Activated naive CD4-positive, alpha-beta T cell treated with anti-CD3 and anti-CD28 coated beads, Interleukin-2, amount 10 ng/mL, durations not matched to agents 7 days and 5 days (primary cell): ENCODE data around the gene ZNF214.

Source experiments
- CTCF ChIA-PET: fragments of 350-600 bp; sonication (Branson Sonifier 250); formaldehyde crosslinking; loops from one replicate; lab custom pipeline; 2021; ENCODE audit warnings: antibody characterized with exemption; lab: Charles Lee
- DNase-seq: peaks from one replicate; pipeline ENCODE4 v3.0.0-alpha.2; 2020
- H3K27ac Mint-ChIP-seq: one replicate; pipeline ENCODE4 v1.8.0; 2021; ENCODE audit warnings: mild to moderate bottlenecking, moderate library complexity, mixed read lengths
- H3K27me3 Mint-ChIP-seq: one replicate; pipeline ENCODE4 v1.8.0; 2021; ENCODE audit warnings: mild to moderate bottlenecking, mixed read lengths
- H3K36me3 Mint-ChIP-seq: one replicate; pipeline ENCODE4 v1.8.0; 2021; ENCODE audit warnings: mixed read lengths
- H3K4me1 Mint-ChIP-seq: one replicate; pipeline ENCODE4 v1.8.0; 2021; ENCODE audit warnings: mixed read lengths
- H3K4me3 Mint-ChIP-seq: one replicate; pipeline ENCODE4 v1.8.0; 2021; ENCODE audit warnings: mild to moderate bottlenecking, moderate library complexity, mixed read lengths
- H3K9me3 Mint-ChIP-seq: one replicate; pipeline ENCODE4 v1.8.0; 2021; ENCODE audit warnings: mixed read lengths

ZNF214 gene

DNA sequence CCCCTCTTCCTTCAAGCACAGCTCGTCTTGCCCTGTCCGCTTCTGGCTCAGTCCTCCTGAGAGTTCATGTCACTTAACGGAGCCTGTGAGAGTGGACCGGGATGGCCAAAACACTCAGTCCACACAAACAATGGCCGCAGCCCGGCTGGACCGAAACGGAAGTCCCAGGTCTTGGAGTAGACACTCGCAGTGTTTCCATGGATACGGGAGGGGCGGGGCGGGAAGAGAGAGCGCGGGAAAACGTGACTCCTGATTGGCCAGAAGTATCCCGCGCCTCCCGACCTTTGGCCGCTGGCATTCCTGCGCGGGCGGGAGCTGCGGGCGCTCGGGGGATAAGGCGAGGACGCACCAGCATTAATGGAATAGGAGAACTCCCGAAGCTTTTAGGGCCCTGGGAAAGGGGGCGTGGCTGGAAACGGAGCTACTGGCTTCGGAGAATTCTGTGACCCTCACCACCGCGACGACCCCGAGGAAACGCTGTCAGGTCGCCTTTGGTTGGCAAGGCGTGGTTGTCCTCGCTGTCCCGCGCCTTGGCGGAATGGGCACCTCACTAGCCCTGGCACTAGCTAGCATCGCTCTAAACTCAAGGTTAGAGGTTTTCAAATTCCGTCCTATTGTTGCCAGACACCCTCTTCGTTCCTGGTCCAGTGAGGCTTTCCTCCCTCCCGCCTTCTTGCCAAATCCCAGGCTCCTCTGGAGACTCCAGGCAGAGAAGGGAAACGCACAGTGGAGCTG, at the start of gene ZNF214, which contains the start of gene NLRP14:
TSS of gene ZNF214 (minus strand) at position 164 of the 735 bp plus-strand sequence. CDS start 17,511 bp downstream, outside the sequence.
TSS of gene NLRP14 (plus strand) at position 297 of the 735 bp plus-strand sequence. CDS start 18,108 bp downstream, outside the sequence.
- no peak for DNase-seq
- CTCF ChIA-PET, result no interaction called here
- H3K4me3 Mint-ChIP-seq, result peak within 1 kb of the TSS; percentile 36

DNA sequence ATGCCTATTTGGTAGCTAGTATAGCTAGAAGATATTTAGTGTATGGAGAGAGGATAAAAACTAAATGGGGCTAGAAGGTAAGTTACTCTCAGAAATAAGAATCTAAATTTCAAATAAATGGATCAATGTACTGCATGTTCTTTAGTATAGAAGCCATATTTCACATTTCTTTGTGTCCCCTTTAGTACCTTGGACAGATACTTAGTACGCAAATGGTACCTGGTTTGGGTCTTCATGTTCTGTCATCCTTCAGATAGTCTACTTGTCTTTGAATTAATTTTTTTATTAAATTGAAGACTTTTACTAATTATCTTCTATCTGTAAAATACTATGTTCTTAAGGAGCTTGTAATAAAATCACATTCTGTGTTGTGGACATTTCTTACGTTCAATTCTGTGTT, 42.4 kb upstream of the ZNF214 start:
- no peak overlapping the region for H3K4me3 Mint-ChIP-seq
- no peaks in the 10 kb centered on the region for H3K36me3 Mint-ChIP-seq
- H3K4me1 Mint-ChIP-seq, result no peaks in the 10 kb centered on the region
- H3K27me3 Mint-ChIP-seq, result no peaks in the 10 kb centered on the region
- no peak for DNase-seq
- no peak overlapping the region for H3K27ac Mint-ChIP-seq
- H3K9me3 Mint-ChIP-seq, result no peaks in the 10 kb centered on the region
- CTCF ChIA-PET, result no interaction called here

More for the DNA sequence above, at the start of gene ZNF214, which contains the start of gene NLRP14:
- peaks cover 31% of the 10 kb centered on the region for H3K27me3 Mint-ChIP-seq
- H3K9me3 Mint-ChIP-seq, result no peaks in the 10 kb centered on the region
- H3K36me3 Mint-ChIP-seq, result no peaks in the 10 kb centered on the region
- H3K4me1 Mint-ChIP-seq, result peaks cover 3% of the 10 kb centered on the region
- no peak within 1 kb of the TSS for H3K27ac Mint-ChIP-seq

DNA sequence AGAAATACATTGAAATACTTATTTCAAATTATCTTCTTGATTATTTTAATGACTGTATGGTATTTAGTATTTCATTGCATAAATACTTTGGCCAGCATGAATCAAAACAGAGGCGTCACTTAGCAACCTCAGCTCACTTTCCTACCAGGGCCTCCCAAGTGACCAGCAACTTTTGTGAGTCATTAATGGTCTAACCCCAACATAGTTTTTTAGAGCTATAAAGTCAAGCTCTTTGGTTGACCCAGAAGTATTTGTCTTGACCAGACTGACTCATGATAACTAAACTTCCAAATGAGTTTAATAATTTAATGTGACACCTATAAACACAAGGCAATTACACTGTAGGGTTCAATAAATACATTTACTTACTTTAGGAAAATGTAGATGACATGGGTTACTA, 40.7 kb upstream of the ZNF214 start:
- no peak for DNase-seq
- Mint-ChIP-seq H3K4me1 (no peaks in the 10 kb centered on the region), H3K9me3 (no peaks in the 10 kb centered on the region), H3K4me3 (no peak overlapping the region), H3K36me3 (no peaks in the 10 kb centered on the region), H3K27ac (no peak overlapping the region), H3K27me3 (no peaks in the 10 kb centered on the region)
- CTCF ChIA-PET, result no interaction called here

DNA sequence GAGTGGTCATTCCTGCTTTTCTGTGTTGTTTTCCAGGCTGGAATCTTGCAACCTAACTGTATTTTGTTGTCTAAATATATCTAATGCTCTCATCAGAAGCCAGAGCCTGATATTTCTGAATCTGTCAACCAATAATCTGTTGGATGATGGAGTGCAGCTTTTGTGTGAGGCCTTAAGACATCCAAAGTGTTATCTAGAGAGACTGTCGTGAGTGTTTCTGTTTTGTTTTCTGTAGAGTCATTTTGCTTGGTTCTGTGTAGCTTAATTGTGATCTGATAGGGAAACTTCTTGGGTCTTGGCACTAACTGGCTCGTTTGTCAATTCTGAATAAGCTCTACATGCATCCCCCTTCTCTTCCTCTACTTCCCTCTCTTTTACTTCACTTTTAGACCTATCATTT, 37.5 kb upstream of the ZNF214 start:
- H3K4me1 Mint-ChIP-seq, result no peaks in the 10 kb centered on the region
- H3K4me3 Mint-ChIP-seq, result no peak overlapping the region
- CTCF ChIA-PET, result no interaction called here
- no peak overlapping the region for H3K27ac Mint-ChIP-seq
- no peak for DNase-seq
- no peaks in the 10 kb centered on the region for H3K9me3 Mint-ChIP-seq
- no peaks in the 10 kb centered on the region for H3K27me3 Mint-ChIP-seq
- no peaks in the 10 kb centered on the region for H3K36me3 Mint-ChIP-seq

DNA sequence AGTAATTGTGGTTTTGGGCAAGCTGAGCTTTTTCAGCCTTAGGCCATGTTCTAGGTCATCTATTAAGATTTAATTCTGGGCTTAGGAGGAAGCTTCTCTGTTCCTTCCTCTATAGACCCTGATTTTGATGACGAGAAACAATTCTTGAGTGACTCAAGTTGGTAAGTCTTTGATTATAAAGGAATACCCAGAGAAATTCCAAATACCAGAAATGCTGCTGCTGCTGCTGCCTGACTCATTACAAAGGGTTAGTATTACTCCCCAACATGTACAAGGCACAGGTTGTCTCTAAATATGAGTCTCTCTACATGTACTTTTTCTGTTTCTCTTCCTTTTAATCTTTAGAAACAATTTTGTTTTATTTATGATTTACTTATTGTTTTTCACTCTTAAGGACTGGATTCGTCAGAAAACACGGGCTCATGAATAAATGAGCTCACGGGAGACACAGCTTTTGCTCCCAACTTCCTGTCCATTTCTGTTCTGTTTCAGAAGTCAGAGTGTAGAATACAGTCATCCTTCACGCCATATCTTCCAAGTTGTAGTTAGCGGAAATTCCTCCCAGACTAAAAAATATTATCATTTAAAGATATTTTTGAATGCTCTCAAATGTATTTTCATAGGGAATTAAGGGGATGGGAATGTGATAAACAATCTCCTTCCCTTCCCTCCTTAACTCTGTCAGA, 36.8 kb upstream of the ZNF214 start:
- no peaks in the 10 kb centered on the region for H3K4me1 Mint-ChIP-seq
- H3K36me3 Mint-ChIP-seq, result no peaks in the 10 kb centered on the region
- no peak overlapping the region for H3K27ac Mint-ChIP-seq
- no peaks in the 10 kb centered on the region for H3K9me3 Mint-ChIP-seq
- no peak overlapping the region for H3K4me3 Mint-ChIP-seq
- no peaks in the 10 kb centered on the region for H3K27me3 Mint-ChIP-seq
- DNase-seq, result no peak
- CTCF ChIA-PET, result no interaction called here

DNA sequence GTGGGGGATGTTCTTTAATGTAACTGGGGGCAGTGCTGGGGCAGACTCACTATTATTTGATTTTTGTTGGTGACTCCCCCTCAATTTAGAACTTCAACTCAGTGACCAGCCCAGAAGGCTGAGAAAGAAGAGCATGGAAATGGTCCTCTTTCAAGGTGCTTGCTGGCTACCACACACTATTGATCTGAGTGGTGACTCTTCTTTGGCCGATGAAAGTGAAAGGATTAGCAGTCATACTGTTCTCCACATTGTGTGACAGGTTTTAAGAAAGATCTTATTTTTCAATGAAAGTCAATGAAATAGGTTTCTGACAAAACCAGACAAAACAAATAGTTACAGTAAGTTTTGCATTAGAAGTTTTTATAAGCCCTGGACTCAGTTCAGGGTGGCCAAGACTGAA, 30.0 kb upstream of the ZNF214 start:
- Mint-ChIP-seq H3K4me1 (no peaks in the 10 kb centered on the region), H3K27me3 (no peaks in the 10 kb centered on the region)
- CTCF ChIA-PET, result no interaction called here

DNA sequence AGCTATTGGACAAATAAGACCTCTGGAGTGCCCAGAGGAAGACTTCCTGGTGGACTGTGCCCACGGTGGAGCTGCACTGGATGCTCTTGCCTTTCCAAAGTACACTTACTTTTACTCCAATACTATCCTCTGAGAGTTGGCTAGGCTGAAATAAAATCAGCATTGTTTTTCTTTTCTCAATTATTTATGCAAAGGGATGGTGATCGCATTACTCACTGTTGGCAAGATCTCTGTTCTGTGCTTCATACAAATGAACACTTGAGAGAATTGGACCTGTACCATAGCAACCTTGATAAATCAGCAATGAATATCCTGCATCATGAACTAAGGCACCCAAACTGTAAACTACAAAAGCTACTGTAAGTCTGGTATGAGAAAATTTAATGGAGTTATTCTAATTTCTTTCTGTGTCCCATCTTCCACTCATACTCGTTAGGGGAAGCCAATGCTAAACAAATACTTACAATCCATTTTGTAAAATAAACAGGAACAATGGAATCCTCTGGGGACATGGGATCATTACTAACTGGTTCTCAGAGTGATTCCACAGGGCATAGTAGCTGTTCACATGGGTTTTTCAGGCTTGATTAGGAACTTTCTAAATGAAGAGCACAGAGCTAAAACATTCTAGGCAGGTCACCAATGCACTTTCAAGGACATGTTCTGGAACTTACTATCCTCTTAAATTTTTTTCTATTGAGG, 26.5 kb upstream of the ZNF214 start:
- H3K9me3 Mint-ChIP-seq, result no peaks in the 10 kb centered on the region
- H3K27me3 Mint-ChIP-seq, result no peaks in the 10 kb centered on the region
- H3K36me3 Mint-ChIP-seq, result no peaks in the 10 kb centered on the region
- no peak for DNase-seq
- CTCF ChIA-PET, result interaction anchor here (0.7 kb wide), 1 partner anchor 910 kb away, joined by 3 read pairs; no protein-coding TSS in a partner anchor
- no peak overlapping the region for H3K27ac Mint-ChIP-seq
- no peak overlapping the region for H3K4me3 Mint-ChIP-seq
- no peaks in the 10 kb centered on the region for H3K4me1 Mint-ChIP-seq

More for the DNA sequence above, 30.0 kb upstream of the ZNF214 start:
- Mint-ChIP-seq H3K27ac (no peak overlapping the region), H3K9me3 (no peaks in the 10 kb centered on the region), H3K4me3 (no peak overlapping the region), H3K36me3 (no peaks in the 10 kb centered on the region)
- no peak for DNase-seq

DNA sequence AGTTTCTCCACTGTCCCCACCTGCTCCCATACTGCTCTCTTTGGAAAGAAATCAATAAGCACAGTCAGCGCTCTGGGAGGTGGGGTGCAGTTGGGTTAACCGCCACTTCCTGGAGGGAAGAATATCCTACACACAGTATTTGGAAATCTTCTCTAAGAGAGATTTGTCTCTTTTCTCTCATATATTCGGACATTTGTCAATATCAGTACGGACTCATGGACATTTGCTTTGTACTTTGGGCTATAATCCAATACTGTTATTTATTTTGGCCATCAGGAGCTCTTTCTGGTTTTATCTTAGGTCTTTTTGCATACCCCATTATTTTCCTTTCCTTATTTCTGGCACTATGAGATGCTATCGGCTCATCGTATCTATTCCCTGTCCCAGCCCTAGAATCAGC, 13.9 kb upstream of the ZNF214 start:
- no peak for DNase-seq
- Mint-ChIP-seq H3K9me3 (no peaks in the 10 kb centered on the region), H3K4me1 (no peaks in the 10 kb centered on the region), H3K27ac (no peak overlapping the region), H3K4me3 (no peak overlapping the region), H3K27me3 (no peaks in the 10 kb centered on the region), H3K36me3 (no peaks in the 10 kb centered on the region)
- CTCF ChIA-PET, result no interaction called here

DNA sequence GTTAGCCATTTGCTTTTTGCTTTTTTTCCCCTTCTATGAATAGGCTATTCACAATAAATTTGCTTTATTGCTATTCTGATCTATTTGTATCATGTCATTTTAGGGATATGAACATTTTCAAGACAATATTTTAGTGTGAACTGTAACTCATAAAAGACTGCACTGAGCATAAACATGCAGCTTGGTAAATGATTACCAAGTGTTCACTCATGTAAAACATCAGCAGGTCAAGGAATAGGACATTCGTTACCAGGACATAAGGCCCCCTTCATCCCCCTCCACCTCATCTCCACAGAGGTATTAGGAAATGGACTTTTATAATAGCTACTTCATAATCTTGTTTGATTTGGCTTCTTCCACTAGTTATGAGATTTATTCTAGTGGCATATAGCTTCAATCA, 12.5 kb upstream of the ZNF214 start:
- Mint-ChIP-seq H3K27ac (no peak overlapping the region), H3K36me3 (no peaks in the 10 kb centered on the region), H3K9me3 (no peaks in the 10 kb centered on the region), H3K27me3 (no peaks in the 10 kb centered on the region), H3K4me3 (no peak overlapping the region), H3K4me1 (no peaks in the 10 kb centered on the region)
- CTCF ChIA-PET, result no interaction called here
- no peak for DNase-seq

DNA sequence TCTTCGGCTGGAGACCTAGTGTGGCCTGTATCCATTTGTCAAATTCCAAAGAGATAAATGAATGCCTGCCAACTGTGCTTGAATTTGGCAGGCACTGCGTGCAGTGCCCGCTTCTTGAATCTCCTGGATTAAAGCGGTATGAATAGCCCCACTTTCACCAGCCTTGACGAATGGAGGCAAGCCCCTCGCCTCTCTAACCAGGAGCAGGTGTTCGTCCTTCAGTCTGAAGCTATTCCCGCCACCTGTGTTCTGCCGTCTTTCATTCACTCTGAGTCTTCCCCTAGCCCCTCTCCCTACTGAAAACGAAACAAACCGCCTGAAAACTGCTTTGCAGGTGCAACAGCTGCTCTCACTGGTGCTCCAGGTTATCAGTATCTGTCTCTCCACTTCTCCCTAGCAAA, 11.3 kb upstream of the ZNF214 start:
- no peak overlapping the region for H3K4me3 Mint-ChIP-seq
- H3K36me3 Mint-ChIP-seq, result no peaks in the 10 kb centered on the region
- no peaks in the 10 kb centered on the region for H3K9me3 Mint-ChIP-seq
- no peak overlapping the region for H3K27ac Mint-ChIP-seq
- no peaks in the 10 kb centered on the region for H3K27me3 Mint-ChIP-seq
- no peaks in the 10 kb centered on the region for H3K4me1 Mint-ChIP-seq
- no peak for DNase-seq
- CTCF ChIA-PET, result no interaction called here

DNA sequence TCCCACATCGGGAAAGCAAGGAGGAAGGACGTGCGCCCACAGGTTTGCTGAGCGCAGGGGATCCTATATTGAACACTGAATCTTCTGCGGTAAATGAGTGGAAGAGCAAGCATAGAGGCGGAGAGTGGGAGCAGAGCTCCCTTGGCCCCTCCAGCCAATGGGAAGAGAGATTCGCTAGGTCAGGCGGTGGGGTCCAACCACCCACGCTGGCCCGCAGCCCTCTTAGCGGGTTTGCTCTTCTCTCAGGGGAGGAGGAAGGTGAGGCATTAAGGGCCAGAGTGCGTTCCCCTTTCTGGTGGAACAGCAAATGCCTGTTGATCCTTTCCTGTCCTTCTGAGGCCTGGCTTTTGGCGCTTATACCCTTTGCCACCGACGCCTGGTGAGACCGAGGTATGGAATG, 10.7 kb upstream of the ZNF214 start:
- Mint-ChIP-seq H3K36me3 (no peaks in the 10 kb centered on the region), H3K9me3 (no peaks in the 10 kb centered on the region), H3K4me1 (no peaks in the 10 kb centered on the region), H3K27me3 (no peaks in the 10 kb centered on the region), H3K27ac (no peak overlapping the region), H3K4me3 (no peak overlapping the region)
- no peak for DNase-seq
- CTCF ChIA-PET, result no interaction called here

DNA sequence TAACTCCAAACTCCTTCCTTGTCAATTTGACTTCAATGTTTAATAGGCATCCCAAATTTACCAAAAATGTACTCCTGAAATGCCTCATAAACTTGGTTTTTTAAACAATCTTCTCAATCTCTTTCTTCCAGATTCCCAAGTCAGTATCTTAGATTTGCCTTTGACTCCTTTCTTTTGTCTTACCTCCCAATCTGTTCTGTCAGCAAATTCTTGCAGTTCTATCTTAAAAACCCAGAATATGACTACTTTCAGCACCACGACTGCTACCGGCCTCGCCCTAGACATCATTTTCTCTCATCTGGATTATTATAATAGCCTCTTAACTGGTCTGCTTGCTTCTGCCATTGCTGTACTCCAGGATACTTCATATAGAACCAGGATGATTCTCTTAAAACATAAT, 8.0 kb upstream of the ZNF214 start:
- Mint-ChIP-seq H3K4me1 (no peaks in the 10 kb centered on the region), H3K27me3 (no peaks in the 10 kb centered on the region), H3K36me3 (no peaks in the 10 kb centered on the region), H3K27ac (no peak overlapping the region), H3K4me3 (no peak overlapping the region), H3K9me3 (no peaks in the 10 kb centered on the region)
- no peak for DNase-seq
- CTCF ChIA-PET, result no interaction called here

DNA sequence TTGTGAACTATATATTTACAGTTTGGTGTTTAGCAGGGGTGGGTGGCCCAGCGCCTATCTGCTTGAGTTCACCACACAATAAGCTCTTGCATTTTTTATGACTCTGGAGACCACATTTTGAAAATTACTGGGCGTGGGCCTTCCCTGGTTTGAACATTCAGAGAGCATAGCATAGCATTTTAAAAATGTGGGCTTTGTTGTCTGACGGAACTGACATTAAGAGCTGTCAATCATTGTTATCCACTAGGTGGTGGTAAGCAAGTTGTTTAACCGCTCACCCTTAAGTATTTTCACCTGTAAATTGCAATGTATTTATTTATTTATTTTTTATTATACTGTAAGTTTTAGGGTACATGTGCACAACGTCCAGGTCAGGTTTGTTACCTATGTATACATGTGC, 1.2 kb upstream of the ZNF214 start:
- no peak for DNase-seq
- CTCF ChIA-PET, result no interaction called here
- H3K27me3 Mint-ChIP-seq, result peaks cover 31% of the 10 kb centered on the region
- H3K36me3 Mint-ChIP-seq, result no peaks in the 10 kb centered on the region
- no peak overlapping the region for H3K4me3 Mint-ChIP-seq
- peaks cover 3% of the 10 kb centered on the region for H3K4me1 Mint-ChIP-seq
- no peak overlapping the region for H3K27ac Mint-ChIP-seq
- H3K9me3 Mint-ChIP-seq, result no peaks in the 10 kb centered on the region

DNA sequence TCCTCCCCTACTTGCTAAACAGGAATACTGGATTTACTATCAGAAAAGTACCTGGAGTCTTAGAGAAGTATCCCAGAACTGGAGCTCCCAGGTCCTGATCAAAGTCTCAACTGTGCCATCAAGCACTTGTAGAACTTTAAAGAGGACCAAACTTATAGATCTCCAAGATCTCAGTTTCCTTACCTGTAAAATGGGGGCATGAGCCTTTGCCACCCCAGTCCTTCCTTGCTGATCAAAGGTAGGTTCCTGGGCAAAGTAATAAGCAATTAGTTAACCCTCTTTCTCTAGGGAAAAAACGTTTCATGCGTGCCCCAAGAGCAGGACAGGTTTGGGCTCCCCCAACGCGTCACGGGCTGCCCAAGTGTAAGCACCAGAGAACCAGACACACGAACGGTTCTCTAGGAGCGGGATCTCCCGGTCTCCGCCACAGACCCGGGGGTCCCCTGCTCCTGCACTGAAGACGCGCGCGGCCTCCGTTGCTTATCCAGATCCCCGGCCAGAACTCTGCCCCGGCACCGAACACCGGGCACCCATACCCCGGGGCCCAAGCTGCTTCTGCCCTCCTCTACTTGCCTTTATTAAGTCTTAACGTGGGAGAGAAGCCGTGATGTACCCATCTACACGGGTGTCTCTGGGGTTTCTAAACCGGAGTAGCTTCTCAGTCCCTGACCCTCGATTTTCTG, 505 bp downstream of the ZNF214 start:
- Mint-ChIP-seq H3K4me3 (peak overlapping the region; percentile 36), H3K27ac (no peak overlapping the region), H3K27me3 (peaks cover 31% of the 10 kb centered on the region), H3K4me1 (peaks cover 3% of the 10 kb centered on the region), H3K36me3 (no peaks in the 10 kb centered on the region), H3K9me3 (no peaks in the 10 kb centered on the region)
- CTCF ChIA-PET, result no interaction called here
- no peak for DNase-seq
